Hepatic stellate cell (primary cell): ENCODE data around the gene GNG13.
A peak's percentile ranks its signal among the peaks of the same experiment; 100 is the strongest.
"Not testable (repeated sequence)": the region's sequence is repeated elsewhere in the genome, so short reads cannot be mapped to it uniquely, and the experiment has no call there.

ENCODE experiments used
- DNase-seq: peaks from one replicate; pipeline ENCODE4 v3.0.0; 2011; ENCODE audit warnings: low spot score

GNG13 gene, protein sequence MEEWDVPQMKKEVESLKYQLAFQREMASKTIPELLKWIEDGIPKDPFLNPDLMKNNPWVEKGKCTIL

DNA sequence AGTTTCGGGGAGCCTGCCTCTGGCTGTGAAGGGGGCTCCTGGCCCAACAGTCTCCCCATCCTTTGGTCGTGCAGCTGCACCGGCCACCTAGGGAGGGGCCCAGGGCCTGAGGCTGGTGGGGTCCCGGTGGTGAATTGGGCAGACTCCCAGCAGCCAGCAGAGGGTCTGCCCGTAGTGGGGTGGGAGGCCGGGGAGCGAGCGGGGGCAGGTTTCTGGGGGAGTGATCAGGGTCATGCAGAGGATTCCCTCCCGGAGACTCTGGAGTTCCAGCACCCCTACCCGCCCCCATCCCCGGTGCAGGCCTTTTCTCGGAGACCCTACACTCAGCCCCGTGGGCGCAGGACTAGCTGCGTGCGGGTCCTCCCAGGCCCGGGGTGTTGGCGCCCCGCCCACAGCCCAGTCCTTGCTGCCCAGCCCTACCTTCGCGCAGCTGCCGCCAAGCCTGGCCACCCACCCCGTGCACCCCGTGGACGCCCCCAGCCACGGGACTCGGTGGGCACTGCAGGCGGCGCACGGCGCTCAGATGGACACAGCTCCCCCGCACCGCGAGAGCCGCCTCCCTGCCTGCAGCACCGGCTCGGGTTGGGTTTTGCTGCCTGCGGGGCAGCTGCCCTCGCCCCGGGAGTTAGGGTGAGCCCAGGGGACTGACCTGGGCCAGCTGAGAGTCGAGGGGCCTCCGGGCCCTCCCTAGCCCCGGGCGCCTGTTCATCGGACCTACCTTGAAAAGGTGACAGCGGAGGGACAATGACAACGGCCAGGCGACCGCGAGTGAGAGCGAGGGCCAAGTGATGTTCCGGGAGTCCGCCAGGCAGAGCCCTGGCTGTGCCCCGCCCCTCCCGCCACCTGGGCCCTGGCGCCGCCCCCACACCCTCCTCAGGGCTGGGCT is at the start of gene GNG13:
Gene GNG13, minus strand, starts transcription at position 787 of the 886 bp plus-strand sequence. CDS start 1,657 bp downstream, outside the sequence.
- DNase-seq: no peak

DNA sequence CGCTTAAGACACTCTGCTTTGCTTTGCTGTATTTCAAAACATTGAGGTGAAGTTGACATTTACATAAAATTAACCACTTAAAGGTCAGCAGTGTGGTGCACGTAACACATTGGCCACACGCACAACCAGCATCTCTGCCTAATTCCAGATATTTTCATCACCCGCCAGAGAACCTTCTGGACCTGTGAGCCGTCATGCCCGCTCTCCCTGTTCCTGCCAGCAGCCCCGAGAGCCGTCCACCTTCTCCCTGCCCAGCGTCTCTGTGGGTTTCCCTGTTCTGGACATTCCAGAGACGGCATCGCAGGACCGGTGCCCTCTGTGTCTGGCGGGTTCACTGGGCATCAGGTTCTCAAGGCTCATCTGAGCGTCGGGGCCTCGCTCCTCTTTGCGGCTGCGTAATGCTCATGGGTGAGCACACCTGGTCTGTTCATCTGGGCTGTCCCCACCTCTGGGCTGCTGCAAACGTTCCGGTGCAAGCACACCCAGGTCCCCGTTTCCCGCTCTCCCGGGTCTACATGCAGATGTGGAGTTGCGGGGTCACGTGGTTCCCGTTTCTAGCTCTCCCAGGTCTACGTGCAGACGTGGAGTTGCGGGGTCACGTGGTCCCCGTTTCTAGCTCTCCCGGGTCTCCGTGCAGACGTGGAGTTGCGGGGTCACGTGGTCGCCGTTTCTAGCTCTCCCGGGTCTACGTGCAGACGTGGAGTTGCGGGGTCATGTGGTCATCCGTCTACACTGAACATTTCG is 48.1 kb upstream of the GNG13 start:
- no peak for DNase-seq

DNA sequence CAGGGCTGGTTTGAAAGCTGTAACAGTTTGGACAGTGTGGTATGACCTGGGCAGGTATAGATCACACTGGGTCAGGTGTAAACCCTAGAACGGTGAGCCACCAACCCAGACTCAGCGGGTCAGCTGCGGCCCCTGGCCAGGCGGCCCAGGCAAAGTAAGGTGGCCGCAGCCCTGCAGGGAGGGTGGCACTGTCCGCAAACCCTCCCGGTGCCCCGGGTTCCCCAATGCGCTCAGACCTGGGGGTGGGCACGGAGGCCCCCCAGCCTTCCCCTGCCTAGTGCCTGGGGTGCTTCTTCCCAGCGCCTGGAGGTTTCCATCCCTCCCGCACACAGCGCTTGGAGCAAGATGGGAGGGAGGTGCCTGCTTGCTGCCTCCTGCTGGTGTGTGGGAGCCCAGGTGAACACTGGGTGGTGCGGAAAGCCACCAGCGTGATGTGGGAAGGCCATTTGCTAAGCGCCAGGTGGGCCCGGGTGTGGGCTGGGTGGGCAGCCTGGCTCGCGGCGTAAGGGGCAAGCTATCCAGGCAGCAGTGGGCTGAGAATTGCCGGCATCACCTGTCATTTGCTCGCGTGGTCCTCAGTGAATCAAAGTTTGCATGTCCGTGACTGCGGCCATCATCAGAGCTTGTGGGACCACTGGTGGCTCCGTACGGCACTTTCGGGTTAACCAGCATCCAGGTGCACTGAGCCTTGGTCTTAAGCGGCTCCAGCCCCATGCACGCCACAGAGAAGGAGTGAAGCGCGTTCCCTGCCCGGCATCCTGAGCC is 47.3 kb upstream of the GNG13 start:
- DNase-seq: no peak

DNA sequence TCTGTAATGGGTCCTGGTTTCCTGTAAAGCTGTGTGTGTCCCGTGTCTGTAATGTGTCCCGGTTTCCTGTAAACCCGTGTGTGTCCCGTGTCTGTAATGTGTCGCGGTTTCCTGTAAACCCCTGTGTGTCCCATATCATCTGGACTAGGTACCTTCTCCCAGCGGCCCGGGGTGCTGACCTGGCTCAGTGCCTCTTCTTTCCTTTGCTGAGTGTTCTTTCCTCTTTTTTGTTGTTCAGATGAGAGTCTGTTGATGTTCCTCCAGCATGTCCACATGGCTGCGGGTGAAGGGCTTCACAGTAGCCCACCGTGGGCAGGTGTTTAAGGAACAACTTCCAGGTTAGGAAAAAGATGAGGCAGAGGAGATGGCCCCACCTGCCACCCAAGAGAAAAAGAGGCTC is 46.6 kb upstream of the GNG13 start:
- DNase-seq: no peak

DNA sequence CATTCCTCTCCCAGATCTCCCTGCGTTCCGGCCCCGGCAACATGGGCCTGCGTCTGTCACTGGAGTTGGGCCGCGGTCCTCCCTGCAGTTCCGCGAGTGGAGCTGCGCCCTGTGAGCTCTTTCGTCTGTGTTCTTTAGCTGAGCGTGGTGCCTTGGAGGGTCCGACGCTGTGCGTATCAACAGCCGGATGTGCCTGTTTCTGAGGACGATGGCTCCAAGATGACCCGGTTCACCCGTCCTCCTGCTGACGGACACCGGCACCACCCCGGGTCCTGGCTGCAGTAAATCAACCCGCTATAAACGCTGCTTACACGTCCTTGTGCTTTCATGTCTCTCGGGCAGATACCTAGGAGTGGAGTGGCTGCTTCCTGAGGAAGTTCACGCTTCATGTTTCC is 44.8 kb upstream of the GNG13 start:
- no peak for DNase-seq

DNA sequence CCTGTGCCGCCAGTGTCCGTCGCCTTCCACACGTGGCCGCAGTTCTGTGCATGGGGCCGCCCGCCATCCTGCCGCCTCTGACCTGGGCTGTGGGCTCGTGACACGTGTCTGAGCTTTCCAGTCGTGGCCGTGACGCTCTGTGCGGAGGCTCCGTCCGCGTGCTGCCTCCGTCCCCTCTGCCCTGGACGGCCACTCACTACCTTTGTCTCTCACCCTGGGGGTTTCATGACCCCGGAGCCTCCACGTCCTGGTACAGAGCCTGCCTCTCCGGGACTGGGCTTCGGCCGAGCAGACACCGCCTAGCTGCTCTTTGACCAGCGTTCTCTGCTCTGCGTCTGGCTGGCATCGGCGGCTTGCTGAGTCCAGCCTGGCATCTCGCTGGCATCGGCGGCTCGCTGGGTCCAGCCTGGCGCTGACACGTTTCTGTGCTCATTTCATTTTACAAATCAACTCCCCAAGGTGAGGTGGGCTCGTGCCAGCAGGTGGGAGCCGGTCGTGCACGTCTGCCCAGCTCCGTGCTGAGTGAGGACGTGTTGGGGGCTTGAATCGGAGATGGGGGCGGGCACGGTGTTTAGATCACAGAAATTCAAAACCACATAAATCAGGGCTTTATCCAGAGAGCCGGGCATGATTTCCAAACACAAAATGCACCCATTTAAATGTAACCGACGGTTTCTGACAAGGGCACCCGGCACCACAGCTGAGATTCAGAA is 44.3 kb upstream of the GNG13 start:
- DNase-seq: no peak

DNA sequence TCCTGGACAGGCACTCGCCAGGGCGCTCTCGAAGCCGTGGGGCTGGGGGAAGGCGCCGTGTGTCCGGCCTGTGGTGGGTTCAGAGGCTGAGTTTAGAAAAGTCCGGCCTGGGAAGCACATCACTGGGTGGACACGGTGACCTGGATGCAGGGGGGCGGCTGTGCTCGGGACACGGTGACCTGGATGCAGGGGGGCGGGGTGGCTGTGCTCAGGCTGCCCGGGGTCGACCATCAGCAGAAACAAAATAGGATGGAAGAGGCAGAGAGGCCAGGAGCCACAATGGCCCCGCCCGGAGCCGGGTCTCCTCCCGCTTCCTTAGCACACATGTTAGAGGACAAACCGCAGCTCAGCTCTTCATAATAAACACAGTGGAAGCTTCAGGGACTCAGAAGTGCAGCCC is 43.2 kb upstream of the GNG13 start:
- no peak for DNase-seq

DNA sequence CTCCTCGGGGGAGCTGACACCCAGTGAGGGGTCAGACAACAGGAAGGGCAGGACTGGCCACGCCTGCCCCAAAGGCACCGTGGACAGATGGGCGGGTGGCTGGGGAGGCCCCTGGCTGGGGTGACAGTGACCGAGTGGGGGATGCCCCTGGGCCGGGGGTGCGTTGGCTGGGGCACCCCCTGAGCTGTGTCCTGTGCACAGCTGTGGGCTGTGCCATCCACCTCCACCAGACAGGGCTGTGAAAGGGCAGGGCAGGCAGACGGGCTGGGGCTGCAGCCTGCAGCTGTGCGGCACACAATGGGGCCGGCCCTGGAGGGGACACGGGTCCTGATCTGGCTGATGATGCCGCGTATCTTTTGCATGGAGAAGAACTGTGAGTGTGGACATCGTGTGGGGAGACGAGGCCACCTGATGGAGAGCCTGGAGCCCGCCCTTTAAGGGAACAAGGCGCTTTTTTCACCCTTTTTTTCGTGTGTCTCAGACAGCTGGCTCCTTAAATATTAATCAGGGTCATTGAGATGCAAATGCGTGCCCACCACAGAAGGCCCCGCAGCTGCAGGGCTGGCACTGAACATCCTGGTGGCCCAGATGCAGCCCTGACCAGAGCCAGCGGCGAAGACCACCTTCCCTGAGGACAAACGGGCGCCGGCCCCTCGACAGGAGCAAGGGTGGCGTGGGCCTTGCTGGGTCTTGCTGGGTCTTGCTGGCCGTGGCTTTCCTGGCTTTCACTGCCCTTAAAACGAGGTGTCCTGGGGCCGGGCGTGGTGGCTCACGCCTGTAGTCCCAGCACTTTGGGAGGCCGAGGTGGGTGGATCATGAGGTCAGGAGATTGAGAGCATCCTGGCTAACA is 42.4 kb upstream of the GNG13 start:
- DNase-seq: no peak

DNA sequence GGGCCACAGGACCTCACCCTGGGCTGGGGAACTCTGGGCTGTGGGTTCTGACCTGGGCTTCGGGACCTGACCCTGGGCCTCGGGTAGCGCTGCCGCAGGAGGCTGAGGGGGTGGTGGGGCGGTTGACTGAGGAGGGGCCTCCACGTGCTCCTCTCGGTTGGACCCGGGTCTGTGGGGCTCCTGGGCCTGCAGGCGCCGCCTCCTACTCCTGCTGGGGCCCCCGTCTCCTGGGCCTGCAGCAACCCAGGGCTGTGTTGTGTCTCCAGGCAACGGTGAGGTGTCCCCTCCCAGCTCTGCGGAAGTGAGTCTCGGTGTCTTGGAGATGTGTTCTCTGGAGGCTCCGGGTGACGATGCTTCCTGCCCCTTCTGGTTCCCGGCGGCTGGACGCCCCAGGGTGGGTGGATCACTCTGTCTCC is 41.5 kb upstream of the GNG13 start:
- peak; percentile 81 for DNase-seq

DNA sequence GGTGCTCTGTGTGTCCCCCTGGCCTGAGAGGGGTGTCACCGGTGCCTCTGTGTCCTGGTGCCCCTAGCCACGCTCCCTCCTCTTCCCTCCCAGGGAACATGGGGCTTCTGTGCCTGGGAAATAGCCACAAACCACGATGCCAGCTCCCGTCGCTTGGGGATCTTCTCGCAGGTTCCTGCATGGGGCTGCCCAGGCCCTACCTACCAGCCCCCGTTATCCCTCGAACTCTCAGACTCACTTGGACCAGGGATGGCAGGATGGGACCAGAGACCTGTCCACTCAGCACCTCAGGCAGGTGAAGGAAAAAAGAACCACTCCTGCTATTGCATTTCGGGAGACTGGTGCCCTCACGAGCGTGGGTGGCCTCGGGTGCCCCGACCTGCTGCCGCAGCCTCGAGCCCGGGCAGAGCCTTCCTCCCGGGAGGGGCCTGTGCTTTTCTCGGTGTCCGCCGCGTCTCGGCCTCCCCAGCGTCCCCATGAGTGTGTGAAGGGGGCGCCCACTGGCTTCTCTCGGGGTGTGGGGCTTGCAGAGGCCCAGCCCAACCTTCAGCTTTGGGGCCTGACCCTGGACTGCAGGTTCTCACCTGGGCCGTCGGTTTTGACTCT is 41.0 kb upstream of the GNG13 start:
- DNase-seq: no peak

DNA sequence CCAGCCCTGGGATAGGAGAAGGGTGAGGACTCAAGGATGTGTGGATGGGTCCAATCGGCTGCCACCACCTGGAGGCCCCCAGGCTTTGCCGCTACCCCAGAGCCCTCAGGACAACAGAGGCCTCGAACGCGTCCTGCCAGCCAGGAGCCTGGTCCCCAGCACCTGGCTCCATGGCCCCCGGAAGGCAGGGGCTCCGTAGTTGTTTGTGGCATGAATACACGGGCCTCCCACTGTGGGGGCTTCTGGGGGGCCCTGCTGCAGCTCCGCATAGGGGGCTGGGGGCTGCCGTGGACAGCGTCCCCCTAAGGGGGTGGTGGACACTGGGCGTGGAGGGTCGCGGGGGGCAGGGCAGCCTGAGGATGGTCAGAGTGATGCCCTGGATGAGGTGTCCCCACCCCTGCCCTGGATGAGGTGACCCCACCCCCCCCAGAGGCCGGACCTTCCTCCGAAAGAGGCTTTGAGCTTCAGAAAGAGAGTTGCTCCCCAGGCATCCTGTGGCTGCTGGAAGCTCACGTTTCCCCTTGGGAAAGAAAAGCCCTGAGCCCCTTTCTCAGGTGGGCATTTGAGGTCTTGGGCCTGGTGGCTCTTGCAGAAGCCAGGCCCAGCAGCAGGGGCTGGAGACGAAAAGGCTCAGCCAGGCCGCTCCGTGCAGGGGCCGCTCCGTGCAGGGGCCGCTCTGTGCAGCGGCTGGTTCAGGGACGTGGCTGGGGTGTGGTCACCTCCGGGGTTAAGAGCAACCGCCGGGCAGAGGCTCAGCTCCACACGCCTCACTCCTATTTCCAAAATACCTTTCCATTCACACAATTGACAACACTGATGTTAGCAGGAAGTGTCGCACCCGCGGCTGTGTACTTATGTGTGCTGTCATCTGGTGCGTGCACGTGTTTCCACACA is 40.3 kb upstream of the GNG13 start:
- no peak for DNase-seq

DNA sequence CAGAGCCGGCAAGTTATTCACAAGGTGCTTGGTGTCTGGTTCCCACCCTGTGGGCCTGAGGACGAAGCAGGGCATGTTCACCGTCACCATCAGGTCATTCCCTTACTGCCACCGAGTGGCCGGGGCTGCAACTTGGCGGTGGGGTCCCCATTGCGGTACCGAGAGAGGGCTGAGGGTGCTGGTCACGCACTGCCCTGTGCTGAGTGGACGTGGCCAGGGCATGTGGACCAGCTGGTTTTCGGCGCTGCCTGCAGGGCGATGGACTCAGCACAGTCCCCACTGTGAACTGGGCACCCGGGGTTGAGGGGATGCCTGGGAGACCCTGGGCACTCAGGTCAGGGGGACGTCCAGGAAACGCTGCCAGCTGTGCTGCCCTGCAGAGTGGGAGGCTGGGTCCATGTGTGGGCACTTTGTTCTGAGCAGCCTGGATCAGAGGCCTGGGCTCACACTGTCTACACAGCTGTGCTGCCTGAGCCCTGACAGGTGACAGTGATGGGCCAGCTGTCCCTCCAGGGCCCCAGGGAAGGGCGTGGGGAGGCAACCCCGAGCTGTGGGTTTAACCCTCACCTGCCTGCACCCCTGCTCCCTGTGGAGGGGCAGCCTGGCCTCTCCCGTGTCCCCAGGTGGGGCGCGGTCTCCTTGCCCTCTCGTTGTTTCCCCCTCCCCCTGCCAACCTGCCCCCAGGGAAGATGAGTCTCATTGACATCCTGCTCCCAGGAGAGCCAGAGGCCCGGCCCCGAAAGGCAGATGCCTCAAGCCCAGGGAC is 39.3 kb upstream of the GNG13 start:
- no peak for DNase-seq

DNA sequence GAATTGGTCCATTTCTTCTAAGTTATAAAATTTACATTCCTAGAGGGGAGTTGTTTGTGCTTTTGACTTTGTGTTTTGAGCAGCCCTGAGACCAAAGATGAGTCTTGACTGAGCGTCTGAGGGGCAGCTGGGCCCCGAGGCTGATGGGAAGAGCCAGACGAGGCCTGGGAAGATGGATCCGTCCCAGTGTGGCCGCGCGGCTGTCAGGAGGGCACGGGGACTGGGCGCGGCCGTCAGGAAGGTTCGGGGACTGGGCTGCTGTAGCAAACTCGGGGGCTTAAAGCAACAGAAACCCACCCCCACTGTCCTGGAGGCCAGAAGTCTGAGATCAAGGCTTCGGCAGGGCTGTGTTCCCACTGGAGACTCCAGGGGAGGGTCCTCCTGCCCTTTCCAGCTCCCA is 38.2 kb upstream of the GNG13 start:
- DNase-seq: no peak

DNA sequence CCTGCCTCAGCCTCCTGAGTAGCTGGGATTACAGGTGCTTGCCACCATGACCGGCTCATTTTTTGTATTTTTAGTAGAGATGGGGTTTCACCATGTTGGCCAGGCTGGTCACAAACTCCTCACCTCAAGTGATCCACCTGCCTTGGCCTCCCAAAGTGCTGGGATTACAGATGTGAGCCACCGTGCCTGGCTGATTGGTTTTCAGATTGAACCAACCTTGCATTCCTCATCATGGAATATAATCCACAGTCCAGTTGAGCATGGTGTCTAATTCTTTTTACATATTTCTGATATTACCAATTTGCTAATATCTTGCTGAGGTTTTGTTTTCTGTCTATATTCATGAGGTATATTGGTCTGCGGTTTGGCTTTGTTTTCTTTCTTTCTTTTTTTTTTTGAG is 36.3 kb upstream of the GNG13 start:
- DNase-seq: not testable (repeated sequence)

DNA sequence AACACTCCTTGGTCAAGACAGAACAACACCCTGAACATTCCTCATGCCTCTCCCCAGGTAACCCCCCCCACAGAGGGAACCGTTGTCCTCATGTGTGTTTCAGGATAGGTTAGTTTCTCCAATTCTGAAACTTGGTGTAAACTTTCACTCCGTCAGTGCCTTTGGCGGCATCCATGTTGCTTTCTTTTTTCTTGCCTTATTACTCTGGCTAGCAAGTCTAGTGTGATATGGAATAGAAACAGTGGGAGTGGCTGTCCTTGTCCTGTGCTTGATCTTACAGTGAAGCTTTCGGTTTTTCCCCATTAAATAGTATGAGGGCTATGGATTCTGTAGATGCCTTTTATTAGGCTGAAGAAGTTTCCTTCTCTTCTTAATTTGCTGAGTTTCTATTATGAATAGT is 35.7 kb upstream of the GNG13 start:
- DNase-seq: no peak

DNA sequence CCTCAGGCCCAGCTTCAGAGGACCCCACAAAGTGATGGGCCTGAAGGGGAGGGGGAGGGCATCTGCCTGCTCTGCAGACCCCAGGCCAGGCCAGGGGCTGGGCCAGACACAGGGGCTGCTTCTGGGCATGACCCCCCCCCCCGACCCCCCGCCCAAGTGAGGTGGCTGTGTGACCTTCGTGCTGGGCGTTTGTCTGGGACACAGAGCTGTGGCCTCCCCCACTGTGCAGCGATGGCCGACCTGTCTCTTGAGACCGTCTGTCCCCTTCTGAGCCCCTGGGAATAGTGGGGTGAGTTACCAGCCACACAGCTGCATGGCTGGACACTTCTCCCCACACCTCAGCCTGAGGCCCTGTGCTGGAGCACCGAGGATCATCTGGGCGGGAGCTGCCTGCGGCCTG is 34.8 kb upstream of the GNG13 start:
- no peak for DNase-seq

DNA sequence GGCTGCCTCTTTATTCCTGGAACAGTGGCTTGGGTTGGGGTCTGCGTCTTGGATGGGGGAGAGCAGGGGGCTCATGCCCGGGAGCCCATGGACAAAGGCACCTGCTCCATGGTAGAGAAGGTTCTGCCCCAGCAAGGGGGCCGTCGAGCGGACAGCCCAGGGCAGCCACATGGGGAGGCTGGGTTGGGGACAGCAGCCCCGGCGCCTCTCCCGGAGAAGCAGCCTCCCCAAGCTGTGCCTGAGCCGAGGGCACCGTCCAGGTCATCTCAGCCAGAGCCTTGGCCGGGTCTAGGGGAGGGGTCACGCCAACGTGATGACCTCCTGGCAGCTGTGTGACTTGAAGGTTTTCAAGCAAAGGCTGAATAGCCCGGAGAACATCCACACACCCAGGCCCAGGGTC is 32.9 kb upstream of the GNG13 start:
- no peak for DNase-seq

DNA sequence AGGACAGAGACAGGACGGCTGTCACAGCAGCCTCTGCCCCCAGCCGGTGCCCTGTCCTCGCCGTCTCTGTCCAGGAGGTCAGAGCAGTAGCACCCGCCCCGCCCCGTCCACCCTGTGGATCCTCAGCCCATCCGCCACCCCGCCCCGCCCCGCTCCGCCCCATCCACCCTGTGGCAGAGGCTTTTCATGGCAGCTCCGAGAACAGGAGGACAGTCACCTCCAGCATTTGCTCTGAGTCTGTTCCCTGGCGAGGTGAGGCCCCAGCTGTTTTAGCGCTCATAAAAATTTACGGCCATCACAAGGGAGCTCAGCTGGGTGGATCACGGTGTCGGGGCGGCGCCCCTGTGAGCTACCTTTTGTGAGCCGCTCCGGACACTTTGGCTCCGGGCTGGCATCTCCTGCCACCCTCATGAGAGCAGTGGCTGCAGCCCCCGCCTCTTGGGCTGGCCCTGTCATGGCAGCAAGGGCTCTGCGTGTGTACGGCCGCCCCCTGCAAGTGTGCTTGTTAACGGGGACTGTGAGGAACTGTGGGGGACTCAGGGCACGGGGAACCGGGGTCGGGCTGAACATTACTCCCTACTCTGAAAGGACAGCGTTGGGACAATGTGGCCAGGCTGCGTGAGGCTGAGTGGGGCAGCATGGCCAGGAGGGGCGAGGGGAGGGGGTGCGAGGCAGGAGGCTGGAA is 32.3 kb upstream of the GNG13 start:
- DNase-seq: no peak
